Calu3 (cell line): ENCODE measurements around the gene HINFP. TPM values are rescaled to one million over a fixed set of nuclear protein-coding genes. Genes with fewer than 3 reads are reported as not detected.

Source experiments
- Bru-seq: library from RNA; stranded (reverse); fragments of 400-500 nt; gene quantifications from one replicate; lab custom pipeline; 2021; lab: Mats Ljungman, UMichigan
- BruChase-seq, 2 experiments: library from RNA; stranded (reverse); fragments of 400-500 nt; gene quantifications; one replicate each; lab custom pipeline; 2021; lab: Mats Ljungman, UMichigan
- BruUV-seq: library from RNA; stranded (reverse); fragments of 400-500 nt; replicated peaks from 2 replicates; lab custom pipeline; 2021; lab: Mats Ljungman, UMichigan
- CTCF ChIA-PET: fragments of 300-600 bp; sonication (Branson Sonifier 250); formaldehyde crosslinking; loops from one replicate; lab custom pipeline; 2022; ENCODE audit warnings: antibody characterized with exemption; lab: Charles Lee
- DNase-seq: peaks from one replicate; pipeline ENCODE4 v3.0.0; 2022
- H3K27ac Mint-ChIP-seq: one replicate; pipeline ENCODE4 v1.8.0; 2022; ENCODE audit warnings: mixed read lengths; ENCODE audit not compliant: unreplicated experiment
- H3K27me3 Mint-ChIP-seq: one replicate; pipeline ENCODE4 v1.8.0; 2022; ENCODE audit warnings: mixed read lengths; ENCODE audit not compliant: unreplicated experiment
- H3K36me3 Mint-ChIP-seq: one replicate; pipeline ENCODE4 v1.8.0; 2022; ENCODE audit warnings: mild to moderate bottlenecking, moderate library complexity, mixed read lengths; ENCODE audit not compliant: insufficient read depth, unreplicated experiment
- H3K4me1 Mint-ChIP-seq: one replicate; pipeline ENCODE4 v1.8.0; 2022; ENCODE audit warnings: mild to moderate bottlenecking, low read depth, mixed read lengths; ENCODE audit not compliant: unreplicated experiment
- H3K4me3 Mint-ChIP-seq: one replicate; pipeline ENCODE4 v1.8.0; 2022; ENCODE audit warnings: mild to moderate bottlenecking, low read depth, moderate library complexity, mixed read lengths; ENCODE audit not compliant: unreplicated experiment
- H3K9me3 Mint-ChIP-seq: one replicate; pipeline ENCODE4 v1.8.0; 2022; ENCODE audit warnings: low read depth, mixed read lengths; ENCODE audit not compliant: unreplicated experiment
- CTCF ChIP-seq: fragments of 200-600 bp; IDR thresholded peaks from one replicate; pipeline ENCODE4 v1.8.0; 2022; ENCODE audit warnings: antibody characterized with exemption; ENCODE audit not compliant: unreplicated experiment
- intact Hi-C: fragments of 100-400 bp; cut with micrococcal nuclease; formaldehyde crosslinking; loops from one replicate; pipeline ENCODE4 v1.10.0; 2022; ENCODE audit not compliant: unreplicated experiment
- long read RNA-seq: library from polyadenylated mRNA; stranded (forward); transcript quantifications from one replicate; pipeline ENCODE4 v2.0.0, GENCODE V29; 2022
- total RNA-seq: library from RNA; stranded (reverse); gene quantifications from 2 replicates; pipeline ENCODE4 v1.2.3, GENCODE V29; 2022

HINFP gene
- total RNA-seq (21.8 and 22.6 TPM in 2 replicates), Bru-seq, nascent RNA (percentile 62 among the genes with signal in this experiment), BruChase-seq, experiment 1, labeled RNA remaining after a 6-hour chase (percentile 59 among the genes with signal in this experiment), BruChase-seq, experiment 2, labeled RNA remaining after a 2-hour chase (percentile 61 among the genes with signal in this experiment)
- long read RNA-seq, transcript HINFP-201 (10 exons, 3,163 nt): major isoform, 7 of 15 reads
- long read RNA-seq, partial matches to known transcripts: 2 of 15 reads
- long read RNA-seq, other reads (novel, unspliced or antisense): 6 of 15 reads

GRCh38 chr11:119121008-119121810 lies at the start of gene HINFP:
HINFP (plus strand) TSS chr11:119121580; CDS start chr11:119126945, 5,365 bp downstream.
- Mint-ChIP-seq H3K9me3 (no peaks in the 10 kb centered on the region), H3K27ac (peak within 1 kb of the TSS; percentile 89), H3K27me3 (no peaks in the 10 kb centered on the region), H3K36me3 (peaks cover 38% of the 10 kb centered on the region), H3K4me3 (peak within 1 kb of the TSS; percentile 93), H3K4me1 (peaks cover 24% of the 10 kb centered on the region)
- BruUV-seq: no TSS peak
- CTCF ChIA-PET: interaction anchor here (1.0 kb wide), 1 partner anchor 19 kb away, joined by 7 read pairs; the partner anchor contains the start of gene DPAGT1
- intact Hi-C loops: no loop called here
- peak; percentile 96 for DNase-seq
- no peak for TF ChIP-seq CTCF

GRCh38 chr11:119077839-119078238 lies 43.5 kb upstream of the HINFP start:
- Mint-ChIP-seq H3K9me3 (no peaks in the 10 kb centered on the region), H3K36me3 (peaks cover 13% of the 10 kb centered on the region), H3K27ac (no peak overlapping the region), H3K4me3 (no peak overlapping the region), H3K27me3 (no peaks in the 10 kb centered on the region), H3K4me1 (no peaks in the 10 kb centered on the region)
- intact Hi-C loops: no loop called here
- no TSS peak for BruUV-seq
- TF ChIP-seq CTCF: no peak
- CTCF ChIA-PET: no interaction called here
- no peak for DNase-seq

- no peak for DNase-seq
- no TSS peak for BruUV-seq
- H3K4me1 Mint-ChIP-seq: no peaks in the 10 kb centered on the region
- intact Hi-C loops: no loop called here
- CTCF ChIA-PET: no interaction called here
- peaks cover 13% of the 10 kb centered on the region for H3K36me3 Mint-ChIP-seq
- no peak for TF ChIP-seq CTCF
- H3K4me3 Mint-ChIP-seq: no peak overlapping the region
- H3K9me3 Mint-ChIP-seq: no peaks in the 10 kb centered on the region
- no peaks in the 10 kb centered on the region for H3K27me3 Mint-ChIP-seq
- no peak overlapping the region for H3K27ac Mint-ChIP-seq
Measured at GRCh38 chr11:119078675-119079420, 42.5 kb upstream of the HINFP start.

GRCh38 chr11:119081682-119082260 lies 39.6 kb upstream of the HINFP start:
- DNase-seq: no peak
- no peak overlapping the region for H3K4me3 Mint-ChIP-seq
- no peak overlapping the region for H3K27ac Mint-ChIP-seq
- H3K27me3 Mint-ChIP-seq: no peaks in the 10 kb centered on the region
- intact Hi-C loops: no loop called here
- H3K9me3 Mint-ChIP-seq: no peaks in the 10 kb centered on the region
- TF ChIP-seq CTCF: no peak
- CTCF ChIA-PET: no interaction called here
- H3K4me1 Mint-ChIP-seq: no peaks in the 10 kb centered on the region
- no TSS peak for BruUV-seq
- peaks cover 28% of the 10 kb centered on the region for H3K36me3 Mint-ChIP-seq
